Esophagus squamous epithelium (tissue), 5 donors: ENCODE results near the gene AHCTF1. TPM values are rescaled to one million over a fixed set of nuclear protein-coding genes. Genes with fewer than 3 reads are reported as not detected.
"Not testable (repeated sequence)": the region's sequence is repeated elsewhere in the genome, so short reads cannot be mapped to it uniquely, and the experiment has no call there.

ENCODE experiments used
- DNase-seq: peaks from one replicate; lab custom pipeline; 2025; lab: John Stamatoyannopoulos, UW
- H3K27ac ChIP-seq, 4 donors: fragments of 200-600 bp; sonication (generic); one replicate each; pipeline ENCODE4 v1.5.1; 2016 to 2019; ENCODE audit warnings: mild to moderate bottlenecking in 1 of 4
- H3K27me3 ChIP-seq, 4 donors: fragments of 200-600 bp; sonication (generic); 1 replicate in 3 of 4; 2 replicates in 1 of 4; pipeline versions ENCODE4 v1.5.1 to v1.6.0; 2017 to 2021; ENCODE audit warnings: antibody characterized with exemption in 1 of 4
- H3K36me3 ChIP-seq, 3 donors: fragments of 200-600 bp; sonication (generic); one replicate each; pipeline ENCODE4 v1.5.1; 2016 to 2019
- H3K4me1 ChIP-seq, 3 donors: fragments of 200-600 bp; sonication (generic); one replicate each; pipeline ENCODE4 v1.5.1; 2017 to 2019
- H3K4me3 ChIP-seq, 4 donors: fragments of 200-600 bp; sonication (generic); 1 replicate in 3 of 4; 2 replicates in 1 of 4; pipeline ENCODE4 v1.5.1; 2016 to 2019; ENCODE audit warnings: mild to moderate bottlenecking in 2 of 4, moderate library complexity in 1 of 4
- H3K9me3 ChIP-seq, 3 donors: fragments of 200-600 bp; sonication (generic); one replicate each; pipeline ENCODE4 v1.5.1; 2016 to 2019
- POLR2A ChIP-seq, 4 donors: fragments of 450-650 bp; IDR thresholded peaks; one replicate each; pipeline ENCODE4 v1.6.1; 2017; ENCODE audit warnings: antibody characterized with exemption in 4 of 4, mild to moderate bottlenecking in 4 of 4, moderate library complexity in 3 of 4
- WGBS, 2 donors: methylation state at CpG; one replicate each; pipeline ENCODE4 v1.1.5; 2018; 5-methylcytosine and 5-hydroxymethylcytosine counted together
- intact Hi-C: fragments of 100-400 bp; cut with DNase I; formaldehyde crosslinking; loops from one replicate; pipeline ENCODE4 v1.15.0; 2022
- total RNA-seq, 4 donors: library from RNA; depleted of rRNA; stranded (reverse); fragments of >200 nt; gene quantifications; one replicate each; pipeline ENCODE4 v1.1.0, GENCODE V29; 2016
- TF ChIP-seq, protein P1 (sequence below), 6 experiments: fragments of 450-650 bp in 4 of 6; fragments of 200-600 bp in 2 of 6; sonication (generic) in 2 of 6; IDR thresholded peaks; one replicate each; pipeline ENCODE4 v1.5.1; 2016 to 2019; ENCODE audit warnings: antibody characterized with exemption in 6 of 6, mild to moderate bottlenecking in 4 of 6, moderate library complexity in 4 of 6
- donor health status: DM: yes; HTN: yes; CAD: no.

AHCTF1 gene
- total RNA-seq, 4 donors from 2014 or later = 12.3 to 38.7 (median 29.0) TPM

DNA sequence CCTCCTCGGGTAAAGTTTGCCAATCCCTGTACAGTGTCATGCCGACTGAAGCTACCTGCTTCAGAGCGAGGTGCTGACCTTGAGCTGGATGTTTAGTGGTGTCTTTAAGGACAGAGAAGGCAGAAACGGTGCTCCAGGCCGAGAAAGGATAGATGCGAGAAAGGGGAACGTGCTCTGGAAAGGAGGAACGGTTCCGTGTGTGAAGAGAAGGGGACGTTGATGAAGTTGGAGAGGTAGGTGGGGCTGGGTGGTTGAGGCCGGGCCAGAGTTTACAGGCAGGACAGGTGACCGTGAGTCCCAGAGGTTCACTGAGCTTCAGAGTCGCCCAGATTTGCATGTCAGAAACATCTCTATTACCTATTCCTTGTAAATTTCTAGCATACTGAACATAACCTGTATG is 116.9 kb downstream of the AHCTF1 start:
- TF ChIP-seq POLR2A (IDR thresholded peaks at IDR 0.05) = no peak
- TF ChIP-seq, protein P1, sequence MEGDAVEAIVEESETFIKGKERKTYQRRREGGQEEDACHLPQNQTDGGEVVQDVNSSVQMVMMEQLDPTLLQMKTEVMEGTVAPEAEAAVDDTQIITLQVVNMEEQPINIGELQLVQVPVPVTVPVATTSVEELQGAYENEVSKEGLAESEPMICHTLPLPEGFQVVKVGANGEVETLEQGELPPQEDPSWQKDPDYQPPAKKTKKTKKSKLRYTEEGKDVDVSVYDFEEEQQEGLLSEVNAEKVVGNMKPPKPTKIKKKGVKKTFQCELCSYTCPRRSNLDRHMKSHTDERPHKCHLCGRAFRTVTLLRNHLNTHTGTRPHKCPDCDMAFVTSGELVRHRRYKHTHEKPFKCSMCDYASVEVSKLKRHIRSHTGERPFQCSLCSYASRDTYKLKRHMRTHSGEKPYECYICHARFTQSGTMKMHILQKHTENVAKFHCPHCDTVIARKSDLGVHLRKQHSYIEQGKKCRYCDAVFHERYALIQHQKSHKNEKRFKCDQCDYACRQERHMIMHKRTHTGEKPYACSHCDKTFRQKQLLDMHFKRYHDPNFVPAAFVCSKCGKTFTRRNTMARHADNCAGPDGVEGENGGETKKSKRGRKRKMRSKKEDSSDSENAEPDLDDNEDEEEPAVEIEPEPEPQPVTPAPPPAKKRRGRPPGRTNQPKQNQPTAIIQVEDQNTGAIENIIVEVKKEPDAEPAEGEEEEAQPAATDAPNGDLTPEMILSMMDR (IDR thresholded peaks at IDR 0.05) = no peak
- intact Hi-C loops = no loop called here
- H3K9me3 ChIP-seq = no peaks in the 10 kb centered on the region
- no peak overlapping the region for H3K27ac ChIP-seq
- WGBS, 2 donors = 74 to 84% methylated on average over 12 to 13 of the region's 13 CpGs
- peaks cover 0 to 8% (median 0%) of the 10 kb centered on the region in 4 donors for H3K27me3 ChIP-seq
- DNase-seq = no peak
- no peak overlapping the region for H3K4me3 ChIP-seq
- H3K4me1 ChIP-seq = no peaks in the 10 kb centered on the region
- H3K36me3 ChIP-seq = no peaks in the 10 kb centered on the region

DNA sequence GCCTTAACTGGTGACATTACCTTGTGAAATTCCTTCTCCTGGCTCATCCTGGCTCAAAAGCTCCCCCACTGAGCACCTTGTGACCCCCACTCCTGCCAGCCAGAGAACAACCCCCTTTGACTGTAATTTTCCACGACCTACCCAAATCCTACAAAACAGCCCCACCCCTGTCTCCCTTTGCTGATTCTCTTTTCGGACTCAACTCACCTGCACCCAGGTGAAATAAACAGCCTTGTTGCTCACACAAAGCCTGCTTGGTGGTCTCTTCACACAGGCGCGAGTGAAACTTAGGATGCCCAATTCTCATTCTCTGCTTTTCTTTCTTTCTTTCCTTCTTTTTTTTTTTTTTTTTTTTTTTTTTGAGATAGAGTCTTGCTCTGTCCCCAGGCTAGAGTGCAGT is 118.4 kb downstream of the AHCTF1 start:
- WGBS, 2 donors = 81 to 89% methylated on average over 4 of the region's 4 CpGs
- H3K4me1 ChIP-seq, H3K27ac ChIP-seq, H3K27me3 ChIP-seq, intact Hi-C loops, H3K9me3 ChIP-seq, DNase-seq, H3K36me3 ChIP-seq, H3K4me3 ChIP-seq: not testable (repeated sequence)

DNA sequence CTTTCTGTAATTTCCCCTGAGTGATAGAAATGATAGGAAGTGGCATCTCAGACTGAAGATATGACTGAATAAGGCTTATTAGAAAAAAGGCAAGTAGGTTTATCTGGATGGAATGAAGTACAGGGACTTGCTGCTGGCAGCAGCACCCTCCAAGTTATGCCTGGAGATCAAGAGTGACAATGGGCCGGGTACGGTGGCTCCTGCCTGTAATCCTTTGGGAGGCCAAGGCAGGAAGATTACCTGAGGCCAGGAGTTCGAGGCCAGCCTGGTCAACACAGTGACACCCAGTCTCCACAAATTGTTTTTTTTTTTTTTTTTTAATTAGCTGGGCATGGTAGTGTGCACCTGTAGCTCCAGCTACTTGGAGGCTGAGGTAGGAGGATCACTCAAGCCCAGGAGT is 119.8 kb downstream of the AHCTF1 start:
- H3K27ac ChIP-seq = no peak overlapping the region
- H3K4me1 ChIP-seq = no peaks in the 10 kb centered on the region
- intact Hi-C loops = no loop called here
- no peaks in the 10 kb centered on the region for H3K36me3 ChIP-seq
- H3K4me3 ChIP-seq = no peak overlapping the region
- no peaks in the 10 kb centered on the region for H3K9me3 ChIP-seq
- TF ChIP-seq, protein P1 (IDR thresholded peaks at IDR 0.05) = no peak
- TF ChIP-seq POLR2A (IDR thresholded peaks at IDR 0.05) = no peak
- H3K27me3 ChIP-seq = peaks cover 0 to 8% (median 0%) of the 10 kb centered on the region in 4 donors
- DNase-seq = no peak
- WGBS, 2 donors = 73 to 77% methylated on average over 3 of the region's 3 CpGs

GRCh38 chr1:246809473-246809872 is 122.3 kb downstream of the AHCTF1 start:
- Histone ChIP-seq H3K4me1 (no peaks in the 10 kb centered on the region), H3K4me3 (no peak overlapping the region), H3K27ac (no peak overlapping the region), H3K36me3 (no peaks in the 10 kb centered on the region), H3K9me3 (no peaks in the 10 kb centered on the region), H3K27me3 (no peaks in the 10 kb centered on the region)
- 64 to 79% methylated on average over 2 to 3 of the region's 6 CpGs for WGBS, 2 donors
- intact Hi-C loops = no loop called here
- TF ChIP-seq, protein P1 (IDR thresholded peaks at IDR 0.05) = no peak
- no peak for TF ChIP-seq POLR2A (IDR thresholded peaks at IDR 0.05)
- no peak for DNase-seq

DNA sequence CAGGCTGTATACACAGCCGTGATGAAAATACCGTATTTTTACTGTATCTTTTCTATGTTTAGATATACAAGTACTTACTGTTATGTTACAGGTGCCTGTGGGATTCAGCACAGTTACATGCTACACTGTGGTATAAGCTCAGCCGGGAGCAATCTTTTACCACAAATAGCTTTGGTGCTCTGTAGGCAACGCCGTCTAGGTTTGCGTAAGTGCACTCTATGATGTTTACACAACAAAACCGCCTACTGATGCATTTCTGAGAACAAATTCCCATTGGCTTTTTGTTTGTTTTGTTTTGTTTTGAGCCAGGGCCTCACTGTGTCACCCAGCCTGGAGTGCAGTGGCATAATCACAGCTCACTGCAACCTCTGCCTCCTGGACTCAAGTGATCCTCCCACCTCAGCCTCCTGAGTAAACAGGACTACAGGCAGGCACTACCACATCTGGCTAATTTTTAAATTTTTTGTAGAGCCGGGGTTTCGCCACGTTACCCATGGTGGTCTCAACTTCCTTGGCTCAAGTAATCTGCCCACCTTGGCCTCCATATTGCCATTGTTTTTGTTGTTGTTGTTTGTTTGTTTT is 126.5 kb downstream of the AHCTF1 start:
- DNase-seq = no peak
- peaks cover 0 to 11% (median 2%) of the 10 kb centered on the region in 3 donors for H3K4me1 ChIP-seq
- no peak overlapping the region for H3K27ac ChIP-seq
- no peaks in the 10 kb centered on the region for H3K9me3 ChIP-seq
- H3K27me3 ChIP-seq = no peaks in the 10 kb centered on the region
- WGBS, 2 donors = 67 to 79% methylated on average over 10 of the region's 10 CpGs
- H3K36me3 ChIP-seq = no peaks in the 10 kb centered on the region
- no peak overlapping the region for H3K4me3 ChIP-seq
- intact Hi-C loops = no loop called here
- TF ChIP-seq POLR2A (IDR thresholded peaks at IDR 0.05) = no peak

- intact Hi-C loops = no loop called here
- no peaks in the 10 kb centered on the region for H3K9me3 ChIP-seq
- no peak overlapping the region for H3K27ac ChIP-seq
- TF ChIP-seq, protein P1 (IDR thresholded peaks at IDR 0.05) = no peak
- no peak for DNase-seq
- H3K4me3 ChIP-seq = no peak overlapping the region
- H3K27me3 ChIP-seq = no peaks in the 10 kb centered on the region
- H3K36me3 ChIP-seq = no peaks in the 10 kb centered on the region
- 86 to 88% methylated on average over 5 of the region's 5 CpGs for WGBS, 2 donors
- peaks cover 0 to 16% (median 3%) of the 10 kb centered on the region in 3 donors for H3K4me1 ChIP-seq
Measured at GRCh38 chr1:246803883-246804282, 127.9 kb downstream of the AHCTF1 start.
